ENCODE results near the gene TSR3. TPM values are rescaled to one million over a fixed set of nuclear protein-coding genes. Genes with fewer than 3 reads are reported as not detected.

TSR3 gene
- total RNA-seq, 1 donor from 2014 or later: 60.6 TPM

DNA sequence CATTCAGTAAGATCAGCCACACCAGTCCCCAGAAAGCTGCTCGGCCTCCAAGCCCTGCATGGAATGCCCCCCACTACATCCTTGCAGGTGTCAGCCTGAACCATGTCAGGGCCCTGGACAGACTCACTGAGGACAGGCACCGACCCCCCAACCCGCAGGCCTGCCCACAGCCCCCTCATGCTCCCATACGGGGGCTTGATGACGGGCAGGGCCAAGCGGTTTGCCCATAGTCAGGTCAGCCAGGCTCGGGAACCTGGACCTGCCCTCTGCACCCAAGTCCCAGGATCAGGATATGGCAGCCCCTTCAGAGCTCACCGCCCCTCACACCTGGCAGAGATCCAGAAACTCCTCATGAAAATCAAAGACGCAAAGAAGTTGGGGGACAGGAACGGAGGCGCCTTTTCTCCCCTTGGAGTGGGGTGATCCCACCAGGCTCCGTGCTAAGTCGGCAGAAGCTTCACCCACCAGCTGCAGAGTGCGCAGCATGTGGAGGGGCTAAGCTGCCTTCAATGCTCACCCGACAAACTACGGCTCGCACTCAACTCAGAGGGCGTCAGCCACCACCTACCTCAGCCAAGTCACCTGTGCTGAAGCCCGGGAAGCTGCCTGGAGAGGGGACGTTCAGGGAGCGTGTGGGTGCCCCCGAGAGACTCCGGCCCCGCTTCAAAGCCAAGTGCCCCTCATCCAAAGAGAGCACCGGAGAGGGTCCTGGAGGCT lies 26.6 kb upstream of the TSR3 start:
- peaks cover 0 to 24% of the 10 kb centered on the region in 2 donors for H3K36me3 ChIP-seq
- no peak for TF ChIP-seq POLR2A (IDR thresholded peaks at IDR 0.05)
- TF ChIP-seq, protein P1, sequence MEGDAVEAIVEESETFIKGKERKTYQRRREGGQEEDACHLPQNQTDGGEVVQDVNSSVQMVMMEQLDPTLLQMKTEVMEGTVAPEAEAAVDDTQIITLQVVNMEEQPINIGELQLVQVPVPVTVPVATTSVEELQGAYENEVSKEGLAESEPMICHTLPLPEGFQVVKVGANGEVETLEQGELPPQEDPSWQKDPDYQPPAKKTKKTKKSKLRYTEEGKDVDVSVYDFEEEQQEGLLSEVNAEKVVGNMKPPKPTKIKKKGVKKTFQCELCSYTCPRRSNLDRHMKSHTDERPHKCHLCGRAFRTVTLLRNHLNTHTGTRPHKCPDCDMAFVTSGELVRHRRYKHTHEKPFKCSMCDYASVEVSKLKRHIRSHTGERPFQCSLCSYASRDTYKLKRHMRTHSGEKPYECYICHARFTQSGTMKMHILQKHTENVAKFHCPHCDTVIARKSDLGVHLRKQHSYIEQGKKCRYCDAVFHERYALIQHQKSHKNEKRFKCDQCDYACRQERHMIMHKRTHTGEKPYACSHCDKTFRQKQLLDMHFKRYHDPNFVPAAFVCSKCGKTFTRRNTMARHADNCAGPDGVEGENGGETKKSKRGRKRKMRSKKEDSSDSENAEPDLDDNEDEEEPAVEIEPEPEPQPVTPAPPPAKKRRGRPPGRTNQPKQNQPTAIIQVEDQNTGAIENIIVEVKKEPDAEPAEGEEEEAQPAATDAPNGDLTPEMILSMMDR (IDR thresholded peaks at IDR 0.05): no peak
- TF ChIP-seq POLR2AphosphoS5 (IDR thresholded peaks at IDR 0.05; ENCODE audit: insufficient read depth in 1 of 2, low read depth in 1 of 2): no peak
- no peaks in the 10 kb centered on the region for H3K9me3 ChIP-seq
- peaks cover 21% of the 10 kb centered on the region for H3K4me1 ChIP-seq
- intact Hi-C loops (cut with DNase I): no loop called here
- no peak for DNase-seq (ENCODE audit: extremely low spot score in 2 of 2)
- H3K27ac ChIP-seq: no peak overlapping the region
- peak overlapping the region in 1 of 2 donors; percentile 64 for H3K4me3 ChIP-seq
- H3K27me3 ChIP-seq: no peaks in the 10 kb centered on the region

DNA sequence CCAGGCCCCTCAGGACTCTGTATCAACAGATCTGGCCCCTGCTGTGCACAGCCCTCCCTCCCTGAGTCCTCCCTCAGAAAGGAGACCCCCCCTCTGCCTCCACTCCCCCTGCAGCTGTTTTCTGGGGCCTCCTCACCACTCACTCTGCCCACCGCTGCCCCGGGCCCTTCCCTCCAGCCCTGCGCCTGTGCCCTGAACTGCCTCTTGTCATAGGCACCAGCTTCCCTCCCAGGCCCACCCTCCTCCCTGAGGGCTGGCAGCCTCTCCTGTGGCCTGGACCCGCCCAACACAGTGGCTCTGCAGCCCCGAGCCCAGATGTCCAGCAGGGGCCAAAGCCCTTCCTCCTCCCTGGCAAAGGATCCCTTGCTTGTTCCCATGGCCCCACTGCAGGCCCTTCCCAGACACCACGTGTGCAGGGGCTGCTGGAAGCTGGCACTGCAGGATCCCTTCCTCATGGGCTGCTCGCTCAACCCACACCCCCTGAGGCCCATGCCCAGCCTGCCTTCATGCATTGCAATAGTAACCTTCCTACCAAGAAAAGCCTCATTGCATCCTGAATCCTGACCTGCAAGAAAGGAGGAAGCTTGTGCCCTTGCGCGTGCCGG lies 25.8 kb upstream of the TSR3 start:
- no peaks in the 10 kb centered on the region for H3K27me3 ChIP-seq
- intact Hi-C loops (cut with DNase I): no loop called here
- no peak overlapping the region for H3K4me3 ChIP-seq
- no peaks in the 10 kb centered on the region for H3K9me3 ChIP-seq
- H3K4me1 ChIP-seq: peaks cover 21% of the 10 kb centered on the region
- H3K27ac ChIP-seq: no peak overlapping the region
- TF ChIP-seq POLR2AphosphoS5 (IDR thresholded peaks at IDR 0.05; ENCODE audit: insufficient read depth in 1 of 2, low read depth in 1 of 2): no peak
- TF ChIP-seq POLR2A (IDR thresholded peaks at IDR 0.05): no peak
- TF ChIP-seq, protein P1 (IDR thresholded peaks at IDR 0.05): no peak
- DNase-seq (ENCODE audit: extremely low spot score in 2 of 2): no peak
- H3K36me3 ChIP-seq: peaks cover 0 to 24% of the 10 kb centered on the region in 2 donors

DNA sequence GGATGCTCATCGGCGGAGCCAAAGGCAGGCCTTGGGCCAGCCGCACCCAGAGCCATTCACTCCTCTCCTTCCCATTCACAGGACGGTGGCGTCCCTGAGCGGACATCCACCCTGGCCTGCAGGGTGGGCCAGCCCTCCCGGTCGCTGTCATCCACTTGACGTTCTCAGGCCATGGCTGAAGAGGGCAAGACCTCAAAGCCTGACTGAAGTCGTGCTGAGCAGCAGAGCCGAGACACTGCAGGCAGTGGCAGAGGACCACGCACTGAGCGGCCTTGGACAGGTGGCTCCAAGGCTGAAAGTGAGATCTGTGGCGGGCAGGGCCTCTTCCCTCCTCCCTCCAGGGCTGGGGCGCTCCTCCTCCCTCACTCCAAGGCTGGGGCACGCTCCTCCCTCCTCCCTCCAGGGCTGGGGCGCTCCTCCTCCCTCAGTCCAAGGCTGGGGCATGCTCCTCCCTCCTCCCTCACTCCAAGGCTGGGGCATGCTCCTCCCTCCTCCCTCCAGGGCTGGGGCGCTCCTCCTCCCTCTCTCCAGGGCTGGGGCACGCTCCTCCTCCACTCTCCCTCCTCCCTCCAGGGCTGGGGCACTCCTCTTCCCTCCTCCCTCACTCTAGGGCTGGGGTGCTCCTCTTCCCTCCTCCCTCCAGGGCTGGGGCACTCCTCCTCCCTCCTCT lies 24.2 kb upstream of the TSR3 start:
- TF ChIP-seq POLR2AphosphoS5 (IDR thresholded peaks at IDR 0.05; ENCODE audit: insufficient read depth in 1 of 2, low read depth in 1 of 2): no peak
- no peak for TF ChIP-seq POLR2A (IDR thresholded peaks at IDR 0.05)
- TF ChIP-seq, protein P1 (IDR thresholded peaks at IDR 0.05): no peak

DNA sequence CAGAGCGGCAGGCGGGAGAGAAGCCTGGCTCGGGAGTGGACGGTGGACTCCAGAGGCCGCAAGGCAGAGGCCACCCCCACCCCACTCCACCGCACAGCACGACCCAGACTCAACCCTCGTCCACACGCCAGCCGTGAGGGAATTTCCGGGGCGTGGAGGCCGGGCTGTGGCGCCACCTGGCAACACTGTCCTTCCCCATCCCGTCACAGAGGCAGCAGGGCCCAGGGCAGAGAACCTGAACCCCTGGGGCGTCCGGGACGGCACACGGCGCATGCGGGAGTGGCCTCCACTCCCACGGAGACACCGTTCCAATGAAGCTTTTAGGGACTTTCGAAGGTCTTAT lies 23.6 kb upstream of the TSR3 start:
- Histone ChIP-seq H3K4me3 (no peak overlapping the region), H3K36me3 (peaks cover 0 to 14% of the 10 kb centered on the region in 2 donors), H3K27me3 (no peaks in the 10 kb centered on the region), H3K27ac (no peak overlapping the region), H3K4me1 (peaks cover 21% of the 10 kb centered on the region), H3K9me3 (no peaks in the 10 kb centered on the region)
- intact Hi-C loops (cut with DNase I): no loop called here
- no peak for TF ChIP-seq POLR2AphosphoS5 (IDR thresholded peaks at IDR 0.05; ENCODE audit: insufficient read depth in 1 of 2, low read depth in 1 of 2)
- TF ChIP-seq, protein P1 (IDR thresholded peaks at IDR 0.05): no peak
- no peak for TF ChIP-seq POLR2A (IDR thresholded peaks at IDR 0.05)
- no peak for DNase-seq (ENCODE audit: extremely low spot score in 2 of 2)

More for the DNA sequence above, 24.2 kb upstream of the TSR3 start:
- H3K9me3 ChIP-seq: no peaks in the 10 kb centered on the region
- no peak overlapping the region for H3K4me3 ChIP-seq
- H3K4me1 ChIP-seq: peaks cover 21% of the 10 kb centered on the region
- H3K36me3 ChIP-seq: peaks cover 0 to 15% of the 10 kb centered on the region in 2 donors
- no peak for DNase-seq (ENCODE audit: extremely low spot score in 2 of 2)
- intact Hi-C loops (cut with DNase I): no loop called here
- no peak overlapping the region for H3K27ac ChIP-seq
- no peaks in the 10 kb centered on the region for H3K27me3 ChIP-seq
